ENCODE measurements around the gene CTPS2.
"Not testable (repeated sequence)": the region's sequence is repeated elsewhere in the genome, so short reads cannot be mapped to it uniquely, and the experiment has no call there.

CTPS2 gene

GRCh38 chrX:16601885-16602284, 110.6 kb downstream of the CTPS2 start:
- no peak for DNase-seq

- no peak for DNase-seq
Observed at GRCh38 chrX:16594490-16594889, 118.0 kb downstream of the CTPS2 start.

GRCh38 chrX:16593801-16594200, 118.7 kb downstream of the CTPS2 start:
- DNase-seq, result no peak

GRCh38 chrX:16592194-16592770, 120.2 kb downstream of the CTPS2 start:
- no peak for DNase-seq

GRCh38 chrX:16589826-16590225, 122.6 kb downstream of the CTPS2 start:
- DNase-seq, result no peak

GRCh38 chrX:16589211-16589610, 123.3 kb downstream of the CTPS2 start:
- DNase-seq, result no peak

- DNase-seq, result no peak
Observed at GRCh38 chrX:16588266-16588665, 124.2 kb downstream of the CTPS2 start.

- no peak for DNase-seq
Observed at GRCh38 chrX:16587836-16588235, 124.6 kb downstream of the CTPS2 start.

GRCh38 chrX:16586377-16587112, 125.9 kb downstream of the CTPS2 start:
- DNase-seq, result no peak

GRCh38 chrX:16585486-16586376, 126.7 kb downstream of the CTPS2 start:
- DNase-seq, result no peak

GRCh38 chrX:16580004-16580797, 132.3 kb downstream of the CTPS2 start:
- DNase-seq, result not testable (repeated sequence)

- DNase-seq, result no peak
Observed at GRCh38 chrX:16579517-16579916, 133.0 kb downstream of the CTPS2 start.

GRCh38 chrX:16578218-16578617, 134.3 kb downstream of the CTPS2 start:
- DNase-seq, result no peak

GRCh38 chrX:16577483-16578029, 134.9 kb downstream of the CTPS2 start:
- no peak for DNase-seq

- not testable (repeated sequence) for DNase-seq
Observed at GRCh38 chrX:16575388-16575787, 137.1 kb downstream of the CTPS2 start.

- DNase-seq, result no peak
Observed at GRCh38 chrX:16573781-16574180, 138.7 kb downstream of the CTPS2 start.

- no peak for DNase-seq
Observed at GRCh38 chrX:16567681-16568080, 144.8 kb downstream of the CTPS2 start.

GRCh38 chrX:16566571-16566970, 145.9 kb downstream of the CTPS2 start:
- DNase-seq, result no peak

- DNase-seq, result no peak
Observed at GRCh38 chrX:16560173-16560572, 152.3 kb downstream of the CTPS2 start.

GRCh38 chrX:16559206-16559619, 153.3 kb downstream of the CTPS2 start:
- no peak for DNase-seq

- no peak for DNase-seq
Observed at GRCh38 chrX:16558489-16558888, 154.0 kb downstream of the CTPS2 start.

- DNase-seq, result no peak
Observed at GRCh38 chrX:16552546-16552945, 159.9 kb downstream of the CTPS2 start.

Measured in effector CD8-positive, alpha-beta T cell (primary cell).